Peyer's patch (tissue), 4 donors: ENCODE results near the gene PHLDA3. TPM values are rescaled to one million over a fixed set of nuclear protein-coding genes. Genes with fewer than 3 reads are reported as not detected.

Experiments used
- DNase-seq, 3 donors: peaks; one replicate each; pipeline ENCODE4 v3.0.0-alpha.2; 2017 to 2019
- H3K27ac ChIP-seq, 4 donors: fragments of 200-600 bp; sonication (generic); one replicate each; pipeline ENCODE4 v1.5.1; 2016 to 2019
- H3K27me3 ChIP-seq, 2 donors: fragments of 200-600 bp; sonication (generic); one replicate each; pipeline ENCODE4 v1.5.1; 2019
- H3K36me3 ChIP-seq, 3 donors: fragments of 200-600 bp; sonication (generic); one replicate each; pipeline ENCODE4 v1.5.1; 2016 to 2019
- H3K4me1 ChIP-seq, 4 donors: fragments of 200-600 bp; sonication (generic); one replicate each; pipeline ENCODE4 v1.5.1; 2016 to 2019
- H3K4me3 ChIP-seq, 4 donors: fragments of 200-600 bp; sonication (generic); 1 replicate in 3 of 4; 2 replicates in 1 of 4; pipeline ENCODE4 v1.5.1; 2016 to 2019; ENCODE audit warnings: mild to moderate bottlenecking in 1 of 4
- H3K9me3 ChIP-seq, 4 donors: fragments of 200-600 bp; sonication (generic); one replicate each; pipeline ENCODE4 v1.5.1; 2016 to 2019; ENCODE audit warnings: mild to moderate bottlenecking in 1 of 4
- POLR2A ChIP-seq, 2 donors: fragments of 450-650 bp; IDR thresholded peaks; one replicate each; pipeline ENCODE4 v1.5.1; 2017; ENCODE audit warnings: antibody characterized with exemption in 2 of 2, mild to moderate bottlenecking in 2 of 2, moderate library complexity in 2 of 2
- total RNA-seq, 4 donors: library from RNA; depleted of rRNA; stranded (reverse); fragments of >200 nt; gene quantifications; one replicate each; pipeline ENCODE4 v1.1.0, GENCODE V29; 2016
- TF ChIP-seq, protein P1 (sequence below), 6 experiments: fragments of 450-650 bp in 4 of 6; fragments of 200-600 bp in 2 of 6; sonication (generic) in 1 of 6; IDR thresholded peaks; one replicate each; pipeline ENCODE4 v1.5.1; 2017 to 2019; ENCODE audit warnings: antibody characterized with exemption in 6 of 6, mild to moderate bottlenecking in 3 of 6, moderate library complexity in 1 of 6

Gene PHLDA3
- total RNA-seq, 4 donors from 2014 or later = 4.4 to 43.7 (median 5.2) TPM

DNA sequence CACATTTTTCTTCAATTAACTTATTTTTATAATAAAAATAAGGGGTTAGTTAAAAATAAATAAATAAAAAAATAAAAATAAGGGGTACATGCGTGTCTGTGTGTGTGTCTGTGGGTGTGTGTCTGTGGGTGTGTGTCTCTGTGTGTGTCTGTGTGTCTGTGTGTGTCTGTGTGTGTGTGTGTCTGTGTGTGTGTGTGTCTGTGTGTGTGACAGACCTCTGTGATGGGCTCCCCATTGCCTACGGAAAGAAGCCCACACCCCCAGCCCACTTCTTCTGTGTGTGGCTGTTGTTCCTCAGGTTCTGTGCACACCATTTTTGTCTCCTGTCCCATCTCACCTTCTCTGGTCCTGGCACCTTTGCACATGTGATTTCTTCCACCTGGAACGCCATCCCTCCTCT is 9.9 kb downstream of the PHLDA3 start:
- H3K4me3 ChIP-seq = no peak overlapping the region
- TF ChIP-seq, protein P1, sequence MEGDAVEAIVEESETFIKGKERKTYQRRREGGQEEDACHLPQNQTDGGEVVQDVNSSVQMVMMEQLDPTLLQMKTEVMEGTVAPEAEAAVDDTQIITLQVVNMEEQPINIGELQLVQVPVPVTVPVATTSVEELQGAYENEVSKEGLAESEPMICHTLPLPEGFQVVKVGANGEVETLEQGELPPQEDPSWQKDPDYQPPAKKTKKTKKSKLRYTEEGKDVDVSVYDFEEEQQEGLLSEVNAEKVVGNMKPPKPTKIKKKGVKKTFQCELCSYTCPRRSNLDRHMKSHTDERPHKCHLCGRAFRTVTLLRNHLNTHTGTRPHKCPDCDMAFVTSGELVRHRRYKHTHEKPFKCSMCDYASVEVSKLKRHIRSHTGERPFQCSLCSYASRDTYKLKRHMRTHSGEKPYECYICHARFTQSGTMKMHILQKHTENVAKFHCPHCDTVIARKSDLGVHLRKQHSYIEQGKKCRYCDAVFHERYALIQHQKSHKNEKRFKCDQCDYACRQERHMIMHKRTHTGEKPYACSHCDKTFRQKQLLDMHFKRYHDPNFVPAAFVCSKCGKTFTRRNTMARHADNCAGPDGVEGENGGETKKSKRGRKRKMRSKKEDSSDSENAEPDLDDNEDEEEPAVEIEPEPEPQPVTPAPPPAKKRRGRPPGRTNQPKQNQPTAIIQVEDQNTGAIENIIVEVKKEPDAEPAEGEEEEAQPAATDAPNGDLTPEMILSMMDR (IDR thresholded peaks at IDR 0.05) = no peak
- no peak for TF ChIP-seq POLR2A (IDR thresholded peaks at IDR 0.05)
- no peak for DNase-seq
- peaks cover 0 to 17% (median 0%) of the 10 kb centered on the region in 4 donors for H3K4me1 ChIP-seq
- no peaks in the 10 kb centered on the region for H3K36me3 ChIP-seq
- H3K27me3 ChIP-seq = no peaks in the 10 kb centered on the region
- no peak overlapping the region for H3K27ac ChIP-seq
- H3K9me3 ChIP-seq = no peaks in the 10 kb centered on the region

DNA sequence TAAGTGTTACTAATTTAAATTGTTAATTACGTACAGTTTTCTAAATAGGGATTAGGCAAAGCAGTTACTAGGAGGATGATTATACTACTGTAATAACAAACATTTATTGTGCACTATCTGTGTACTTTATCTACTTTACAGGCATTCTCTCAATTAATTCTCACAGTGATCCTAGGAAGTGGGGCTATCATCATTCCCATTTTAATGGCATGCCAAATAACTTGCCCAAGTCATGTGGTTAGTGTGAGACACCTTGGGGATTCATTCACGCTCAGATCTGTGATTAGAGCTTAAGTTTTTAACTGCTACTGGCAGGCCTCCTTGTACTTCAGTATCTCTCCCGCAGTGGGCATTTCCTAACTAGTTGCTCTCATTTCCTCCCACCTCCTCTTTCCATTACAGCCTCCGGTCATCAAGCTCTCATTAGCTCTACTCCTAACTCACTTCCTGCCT is 11.5 kb downstream of the PHLDA3 start:
- no peak for DNase-seq
- Histone ChIP-seq H3K27me3 (no peaks in the 10 kb centered on the region), H3K36me3 (no peaks in the 10 kb centered on the region), H3K4me1 (peaks cover 0 to 17% (median 0%) of the 10 kb centered on the region in 4 donors), H3K27ac (peak overlapping the region in 3 of 4 donors; percentile 21 to 71 (median 64)), H3K9me3 (no peaks in the 10 kb centered on the region), H3K4me3 (no peak overlapping the region)
- TF ChIP-seq POLR2A (IDR thresholded peaks at IDR 0.05) = no peak
- TF ChIP-seq, protein P1 (IDR thresholded peaks at IDR 0.05) = no peak

GRCh38 chr1:201456499-201457309 is 12.3 kb downstream of the PHLDA3 start:
- Histone ChIP-seq H3K27me3 (no peaks in the 10 kb centered on the region), H3K4me1 (peaks cover 0 to 10% (median 0%) of the 10 kb centered on the region in 4 donors), H3K27ac (peak overlapping the region; percentile 21 to 71 (median 46)), H3K36me3 (no peaks in the 10 kb centered on the region), H3K4me3 (no peak overlapping the region), H3K9me3 (no peaks in the 10 kb centered on the region)
- DNase-seq = peak in 1 of 3 donors; percentile 68
- no peak for TF ChIP-seq POLR2A (IDR thresholded peaks at IDR 0.05)
- TF ChIP-seq, protein P1 (IDR thresholded peaks at IDR 0.05) = no peak

- Histone ChIP-seq H3K27me3 (no peaks in the 10 kb centered on the region), H3K36me3 (no peaks in the 10 kb centered on the region), H3K9me3 (no peaks in the 10 kb centered on the region), H3K4me1 (peaks cover 0 to 8% (median 0%) of the 10 kb centered on the region in 4 donors), H3K27ac (no peak overlapping the region), H3K4me3 (no peak overlapping the region)
- no peak for DNase-seq
- TF ChIP-seq, protein P1 (IDR thresholded peaks at IDR 0.05) = no peak
- TF ChIP-seq POLR2A (IDR thresholded peaks at IDR 0.05) = no peak
These were observed 13.9 kb downstream of the PHLDA3 start for GRCh38 chr1:201455098-201455497.

DNA sequence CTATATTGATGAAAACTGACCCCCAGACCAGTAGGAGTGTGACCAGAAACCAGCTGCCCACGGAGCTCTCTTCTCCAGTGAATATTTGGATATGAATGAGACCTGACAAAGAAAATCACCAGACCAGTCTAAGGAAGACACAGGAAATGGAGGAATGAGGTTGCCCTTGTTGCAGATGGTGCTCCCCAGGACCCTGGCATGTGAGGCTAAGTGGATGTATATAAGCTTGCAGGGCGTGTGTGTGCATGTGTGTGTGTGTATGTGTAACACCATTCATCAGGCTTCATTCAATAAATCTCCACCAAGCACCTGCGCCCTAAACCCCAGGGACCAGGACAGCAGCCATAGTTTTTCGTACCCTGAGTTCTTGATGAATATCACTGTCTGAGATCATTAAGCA is 14.4 kb downstream of the PHLDA3 start:
- TF ChIP-seq POLR2A (IDR thresholded peaks at IDR 0.05) = no peak
- TF ChIP-seq, protein P1 (IDR thresholded peaks at IDR 0.05) = no peak
- Histone ChIP-seq H3K27ac (no peak overlapping the region), H3K4me1 (peaks cover 0 to 8% (median 0%) of the 10 kb centered on the region in 4 donors), H3K4me3 (no peak overlapping the region), H3K9me3 (no peaks in the 10 kb centered on the region), H3K36me3 (no peaks in the 10 kb centered on the region), H3K27me3 (no peaks in the 10 kb centered on the region)
- DNase-seq = no peak
